IMR-90 (cell line): ENCODE data around the gene TCF25. TPM values are rescaled to one million over a fixed set of nuclear protein-coding genes. Genes with fewer than 3 reads are reported as not detected.

ENCODE experiments used
- ATAC-seq: fragments of 200-7000 bp; cut with Tn5 transposase; 2 replicates; pipeline ENCODE4 v1.9.1; 2020; ENCODE audit warnings: low read depth, mild to moderate bottlenecking, moderate library complexity
- BruUV-seq: library from RNA; stranded (reverse); fragments of 400-500 nt; replicated peaks from 2 replicates; lab custom pipeline; 2021; lab: Mats Ljungman, UMichigan
- CTCF ChIA-PET: fragments of 300-600 bp; formaldehyde crosslinking; extraction: SDS; loops from one replicate; lab custom pipeline; 2021; ENCODE audit warnings: antibody characterized with exemption; lab: Yijun Ruan, JAX
- POLR2A ChIA-PET: fragments of 300-600 bp; sonication (Branson Sonifier 250); formaldehyde crosslinking; loops from one replicate; lab custom pipeline; 2022; ENCODE audit warnings: antibody characterized with exemption; ENCODE audit not compliant: unreplicated experiment; lab: Charles Lee
- DNase-seq: peaks from one replicate; pipeline ENCODE4 v3.0.0; 2013
- H2AFZ ChIP-seq: replicated peaks from 2 replicates; pipeline ENCODE3; 2013; ENCODE audit warnings: low read length, mild to moderate bottlenecking; ENCODE audit not compliant: poor library complexity
- H2AK5ac ChIP-seq: 2 replicates; pipeline ENCODE4 v1.6.1; 2013; ENCODE audit warnings: low read depth, low read length, inconsistent platforms
- H2AK9ac ChIP-seq: replicated peaks from 2 replicates; pipeline ENCODE3; 2013; ENCODE audit warnings: mild to moderate bottlenecking, low read depth, low read length, moderate library complexity; ENCODE audit not compliant: poor library complexity
- H2BK120ac ChIP-seq: 2 replicates; pipeline ENCODE4 v1.6.1; 2013; ENCODE audit warnings: low read depth, low read length, inconsistent platforms
- H2BK15ac ChIP-seq: 3 replicates; pipeline ENCODE4 v1.6.1; 2013; ENCODE audit warnings: low read depth, low read length, inconsistent platforms
- H2BK20ac ChIP-seq: 2 replicates; pipeline ENCODE4 v1.6.1; 2013; ENCODE audit warnings: low read depth, mild to moderate bottlenecking, inconsistent platforms, low read length, moderate library complexity
- H2BK5ac ChIP-seq: 2 replicates; pipeline ENCODE4 v1.6.1; 2013; ENCODE audit warnings: mild to moderate bottlenecking, low read depth, low read length, inconsistent platforms; ENCODE audit not compliant: poor library complexity, severe bottlenecking
- H3K14ac ChIP-seq: replicated peaks from 2 replicates; pipeline ENCODE4 v1.6.1; 2013; ENCODE audit warnings: low read depth, low read length, inconsistent platforms
- H3K18ac ChIP-seq: 2 replicates; pipeline ENCODE4 v1.6.1; 2013; ENCODE audit warnings: low read depth, low read length, control low read depth
- H3K23ac ChIP-seq: 2 replicates; pipeline ENCODE4 v1.6.1; 2013; ENCODE audit warnings: low read depth, low read length, inconsistent platforms
- H3K27ac ChIP-seq: 2 replicates; pipeline ENCODE4 v1.5.1; 2013; ENCODE audit warnings: mild to moderate bottlenecking, control low read depth, low read length; ENCODE audit not compliant: insufficient read depth
- H3K27me3 ChIP-seq: 2 replicates; pipeline ENCODE4 v1.6.1; 2013; ENCODE audit warnings: low read length; ENCODE audit not compliant: control insufficient read depth, insufficient read depth
- H3K36me3 ChIP-seq: 2 replicates; pipeline ENCODE4 v1.6.1; 2013; ENCODE audit warnings: low read length, mixed read lengths; ENCODE audit not compliant: control insufficient read depth, insufficient read depth
- H3K4ac ChIP-seq: 2 replicates; pipeline ENCODE4 v1.6.1; 2013; ENCODE audit warnings: low read depth, low read length, inconsistent platforms
- H3K4me1 ChIP-seq: 2 replicates; pipeline ENCODE4 v1.6.1; 2013; ENCODE audit warnings: low read length, mixed read lengths; ENCODE audit not compliant: control insufficient read depth, insufficient read depth
- H3K4me2 ChIP-seq: 2 replicates; pipeline ENCODE4 v1.6.1; 2013; ENCODE audit warnings: low read depth, mild to moderate bottlenecking, control low read depth, low read length, moderate library complexity
- H3K4me3 ChIP-seq: 2 replicates; pipeline ENCODE4 v1.5.1; 2013; ENCODE audit warnings: low read depth, mild to moderate bottlenecking, control low read depth, low read length, moderate library complexity; ENCODE audit not compliant: insufficient read depth
- H3K56ac ChIP-seq: 2 replicates; pipeline ENCODE4 v1.6.1; 2013; ENCODE audit warnings: low read length, inconsistent platforms; ENCODE audit not compliant: insufficient read depth; ENCODE audit errors: extremely low read depth
- H3K79me1 ChIP-seq, 2 experiments: 2 replicates each; pipeline ENCODE4 v1.6.1; 2013; ENCODE audit warnings: low read length in 2 of 2, inconsistent platforms in 1 of 2, low read depth in 1 of 2
- H3K9ac ChIP-seq: 2 replicates; pipeline ENCODE4 v1.6.1; 2013; ENCODE audit warnings: low read depth, low read length, control low read depth
- H3K9me1 ChIP-seq: 2 replicates; pipeline ENCODE4 v1.6.1; 2013; ENCODE audit warnings: low read length, inconsistent platforms; ENCODE audit not compliant: insufficient read depth
- H3K9me3 ChIP-seq: 2 replicates; pipeline ENCODE4 v1.6.1; 2013; ENCODE audit warnings: low read length; ENCODE audit not compliant: control insufficient read depth, insufficient read depth
- H4K20me1 ChIP-seq: 2 replicates; pipeline ENCODE4 v1.6.1; 2013; ENCODE audit warnings: low read length, inconsistent platforms; ENCODE audit not compliant: insufficient read depth
- H4K5ac ChIP-seq: 2 replicates; pipeline ENCODE4 v1.6.1; 2013; ENCODE audit warnings: mild to moderate bottlenecking, low read depth, low read length, control low read depth
- H4K8ac ChIP-seq, 2 experiments: 2 replicates each; pipeline ENCODE4 v1.6.1; 2013; ENCODE audit warnings: low read depth in 2 of 2, low read length in 2 of 2, control low read depth in 1 of 2, inconsistent platforms in 1 of 2
- H4K91ac ChIP-seq: 2 replicates; pipeline ENCODE4 v1.6.1; 2013; ENCODE audit warnings: low read depth, low read length, inconsistent platforms; ENCODE audit not compliant: insufficient read depth
- NFE2L2 ChIP-seq: fragments of 150-350 bp; IDR thresholded peaks from 2 replicates; pipeline ENCODE4 v1.6.1; 2016; ENCODE audit warnings: low read depth, mild to moderate bottlenecking, low read length
- RAD21 ChIP-seq: IDR thresholded peaks from 2 replicates; pipeline ENCODE4 v1.6.1; 2012; ENCODE audit warnings: low read length, improper control_type of control experiment
- SMC3 ChIP-seq: fragments of 150-350 bp; IDR thresholded peaks from 2 replicates; pipeline ENCODE4 v1.6.1; 2016; ENCODE audit warnings: low read depth, mild to moderate bottlenecking, antibody characterized with exemption, low read length, moderate library complexity
- WGBS, 2 experiments: methylation state at CpG; one replicate each; pipeline versions ENCODE4 v1.1.5 to v1.1.7; 2013; ENCODE audit warnings: missing lambda C conversion rate in 2 of 2; ENCODE audit not compliant: insufficient read length in 1 of 2; ENCODE audit errors: extremely low coverage in 2 of 2; 5-methylcytosine and 5-hydroxymethylcytosine counted together
- dilution Hi-C: fragments of 300-500 bp; cut with HindIII; formaldehyde crosslinking; loops from one replicate; pipeline ENCODE4 v1.14.3; 2018; ENCODE audit warnings: low sequenced_read_pairs; ENCODE audit not compliant: unreplicated experiment
- in situ Hi-C: fragments of 300-500 bp; cut with MboI; formaldehyde crosslinking; loops from 3 replicates; pipeline ENCODE4 v1.14.3; 2019; ENCODE audit warnings: low sequenced_read_pairs, inconsistent platforms, mixed read lengths
- intact Hi-C: fragments of 100-400 bp; cut with micrococcal nuclease; formaldehyde crosslinking; loops from 2 replicates; pipeline ENCODE4 v1.10.0; 2022
- polyA plus RNA-seq, 3 experiments: library from polyadenylated mRNA; depleted of rRNA; stranded (reverse); fragments of >200 nt; gene quantifications; 2 replicates each; pipeline ENCODE4 v1.2.3, GENCODE V29; 2012; ENCODE audit warnings: low replicate concordance in 1 of 3
- total RNA-seq: library from RNA; depleted of rRNA; stranded (reverse); fragments of >200 nt; gene quantifications from 2 replicates; pipeline ENCODE4 v1.2.3, GENCODE V29; 2012

TCF25 gene
- total and polyA plus RNA-seq, 2 of the 4 experiments (the other 2 are of a cell fraction), result 127 to 184 TPM

- Histone ChIP-seq H2BK20ac (no peak overlapping the region), H3K4me3 (no peak overlapping the region), H4K91ac (no peak overlapping the region), H3K18ac (no peak overlapping the region), H3K9me1 (no peaks in the 10 kb centered on the region), H3K4me2 (no peak overlapping the region), H4K20me1 (peaks cover 10% of the 10 kb centered on the region), H2AFZ (no peak overlapping the region), H2BK5ac (no peak overlapping the region), H3K9me3 (no peaks in the 10 kb centered on the region), H3K56ac (no peak overlapping the region), H2BK15ac (no peak overlapping the region), H3K27ac (no peak overlapping the region), H3K23ac (no peak overlapping the region), H4K8ac (no peak overlapping the region), H4K5ac (no peak overlapping the region), H3K36me3 (peaks cover 69% of the 10 kb centered on the region), H3K79me1 (peaks cover 0 to 17% of the 10 kb centered on the region in 2 experiments; a peak in 2 of 4 replicates), H3K27me3 (no peaks in the 10 kb centered on the region), H3K9ac (no peak overlapping the region), H3K4me1 (no peaks in the 10 kb centered on the region), H3K14ac (no peak overlapping the region), H2AK9ac (no peak overlapping the region), H3K4ac (no peak overlapping the region), H2BK120ac (no peak overlapping the region), H2AK5ac (no peak overlapping the region)
- 96% methylated on average over 14 of the region's 40 CpGs; no CpG with 5 or more reads in 1 of the 2 experiments for WGBS, 2 experiments
- in situ Hi-C loops, result no loop called here
- ChIA-PET CTCF (no interaction called here), POLR2A (no interaction called here)
- DNase-seq (no peak), ATAC-seq (no peak)
- intact Hi-C loops, result no loop called here
- dilution Hi-C loops, result no loop called here
- no TSS peak for BruUV-seq
- TF ChIP-seq SMC3 (no peak), RAD21 (no peak), NFE2L2 (no peak)
Measured at GRCh38 chr16:89906140-89907025, 33.0 kb downstream of the TCF25 start.
